ENCODE results near the gene SEC23B.
"Not testable (repeated sequence)": the region's sequence is repeated elsewhere in the genome, so short reads cannot be mapped to it uniquely, and the experiment has no call there.

Gene SEC23B

GRCh38 chr20:18506744-18507143 is 996 bp upstream of the SEC23B start:
- no peak for TF ChIP-seq CTCF (IDR thresholded peaks at IDR 0.05; ENCODE audit: control insufficient read depth, insufficient read depth, low read depth, low read length, missing control alignments)
- peak overlapping the region; percentile 95 for H3K4me3 ChIP-seq (ENCODE audit: control insufficient read depth, low read depth, low read length)
- no peak for DNase-seq (ENCODE audit: low read depth)

GRCh38 chr20:18511571-18511970 is 3.8 kb downstream of the SEC23B start:
- no peak for DNase-seq (ENCODE audit: low read depth)
- TF ChIP-seq CTCF (IDR thresholded peaks at IDR 0.05; ENCODE audit: control insufficient read depth, insufficient read depth, low read depth, low read length, missing control alignments): no peak
- H3K4me3 ChIP-seq (ENCODE audit: control insufficient read depth, low read depth, low read length): no peak overlapping the region

- TF ChIP-seq CTCF (IDR thresholded peaks at IDR 0.05; ENCODE audit: control insufficient read depth, insufficient read depth, low read depth, low read length, missing control alignments): no peak
- DNase-seq (ENCODE audit: low read depth): no peak
- no peak overlapping the region for H3K4me3 ChIP-seq (ENCODE audit: control insufficient read depth, low read depth, low read length)
Observed at GRCh38 chr20:18513208-18513607, 5.5 kb downstream of the SEC23B start.

GRCh38 chr20:18514127-18514526 is 6.4 kb downstream of the SEC23B start:
- no peak overlapping the region for H3K4me3 ChIP-seq (ENCODE audit: control insufficient read depth, low read depth, low read length)
- TF ChIP-seq CTCF (IDR thresholded peaks at IDR 0.05; ENCODE audit: control insufficient read depth, insufficient read depth, low read depth, low read length, missing control alignments): no peak
- no peak for DNase-seq (ENCODE audit: low read depth)

- no peak for TF ChIP-seq CTCF (IDR thresholded peaks at IDR 0.05; ENCODE audit: control insufficient read depth, insufficient read depth, low read depth, low read length, missing control alignments)
- no peak for DNase-seq (ENCODE audit: low read depth)
Observed at GRCh38 chr20:18515973-18516372, 8.2 kb downstream of the SEC23B start.

GRCh38 chr20:18522066-18522465 is 14.3 kb downstream of the SEC23B start:
- H3K4me3 ChIP-seq (ENCODE audit: control insufficient read depth, low read depth, low read length); DNase-seq (ENCODE audit: low read depth): not testable (repeated sequence)

More at GRCh38 chr20:18515973-18516372, 8.2 kb downstream of the SEC23B start:
- no peak overlapping the region for H3K4me3 ChIP-seq (ENCODE audit: control insufficient read depth, low read depth, low read length)

- DNase-seq (ENCODE audit: low read depth): no peak
- H3K4me3 ChIP-seq (ENCODE audit: control insufficient read depth, low read depth, low read length): no peak overlapping the region
- no peak for TF ChIP-seq CTCF (IDR thresholded peaks at IDR 0.05; ENCODE audit: control insufficient read depth, insufficient read depth, low read depth, low read length, missing control alignments)
Observed at GRCh38 chr20:18523066-18523465, 15.3 kb downstream of the SEC23B start.

Measured in AG09309 (cell line).